ENCODE data around the gene NALCN.

DNA sequence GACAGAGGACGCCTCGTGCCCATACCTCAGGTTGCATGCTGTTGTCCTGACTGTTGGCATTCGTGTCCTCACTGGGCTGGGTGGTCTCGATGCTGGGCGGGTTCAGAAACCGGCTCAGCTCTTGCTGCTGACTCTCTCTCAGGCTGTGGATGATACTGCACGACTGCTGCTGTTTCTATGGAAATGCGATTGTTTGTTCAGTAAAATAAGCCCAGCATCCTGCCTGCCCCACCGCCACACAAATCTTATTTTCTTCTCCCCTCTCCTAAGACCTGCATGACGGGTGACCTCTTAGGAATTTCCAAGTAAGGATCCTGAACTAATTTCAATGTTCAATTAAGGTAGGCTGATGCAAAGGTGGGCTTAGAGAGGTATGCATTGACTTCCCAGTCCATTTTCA is 356.5 kb downstream of the NALCN start:
- TF ChIP-seq, protein P1, sequence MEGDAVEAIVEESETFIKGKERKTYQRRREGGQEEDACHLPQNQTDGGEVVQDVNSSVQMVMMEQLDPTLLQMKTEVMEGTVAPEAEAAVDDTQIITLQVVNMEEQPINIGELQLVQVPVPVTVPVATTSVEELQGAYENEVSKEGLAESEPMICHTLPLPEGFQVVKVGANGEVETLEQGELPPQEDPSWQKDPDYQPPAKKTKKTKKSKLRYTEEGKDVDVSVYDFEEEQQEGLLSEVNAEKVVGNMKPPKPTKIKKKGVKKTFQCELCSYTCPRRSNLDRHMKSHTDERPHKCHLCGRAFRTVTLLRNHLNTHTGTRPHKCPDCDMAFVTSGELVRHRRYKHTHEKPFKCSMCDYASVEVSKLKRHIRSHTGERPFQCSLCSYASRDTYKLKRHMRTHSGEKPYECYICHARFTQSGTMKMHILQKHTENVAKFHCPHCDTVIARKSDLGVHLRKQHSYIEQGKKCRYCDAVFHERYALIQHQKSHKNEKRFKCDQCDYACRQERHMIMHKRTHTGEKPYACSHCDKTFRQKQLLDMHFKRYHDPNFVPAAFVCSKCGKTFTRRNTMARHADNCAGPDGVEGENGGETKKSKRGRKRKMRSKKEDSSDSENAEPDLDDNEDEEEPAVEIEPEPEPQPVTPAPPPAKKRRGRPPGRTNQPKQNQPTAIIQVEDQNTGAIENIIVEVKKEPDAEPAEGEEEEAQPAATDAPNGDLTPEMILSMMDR (tag by site-specific recombination; IDR thresholded peaks at IDR 0.05): no peak
- no peak for TF ChIP-seq GLI4 (tag by site-specific recombination; IDR thresholded peaks at IDR 0.05)
- TF ChIP-seq, protein P2, sequence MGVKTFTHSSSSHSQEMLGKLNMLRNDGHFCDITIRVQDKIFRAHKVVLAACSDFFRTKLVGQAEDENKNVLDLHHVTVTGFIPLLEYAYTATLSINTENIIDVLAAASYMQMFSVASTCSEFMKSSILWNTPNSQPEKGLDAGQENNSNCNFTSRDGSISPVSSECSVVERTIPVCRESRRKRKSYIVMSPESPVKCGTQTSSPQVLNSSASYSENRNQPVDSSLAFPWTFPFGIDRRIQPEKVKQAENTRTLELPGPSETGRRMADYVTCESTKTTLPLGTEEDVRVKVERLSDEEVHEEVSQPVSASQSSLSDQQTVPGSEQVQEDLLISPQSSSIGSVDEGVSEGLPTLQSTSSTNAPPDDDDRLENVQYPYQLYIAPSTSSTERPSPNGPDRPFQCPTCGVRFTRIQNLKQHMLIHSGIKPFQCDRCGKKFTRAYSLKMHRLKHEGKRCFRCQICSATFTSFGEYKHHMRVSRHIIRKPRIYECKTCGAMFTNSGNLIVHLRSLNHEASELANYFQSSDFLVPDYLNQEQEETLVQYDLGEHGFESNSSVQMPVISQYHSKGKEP (tag by site-specific recombination; IDR thresholded peaks at IDR 0.05): no peak
- TF ChIP-seq, protein P3, sequence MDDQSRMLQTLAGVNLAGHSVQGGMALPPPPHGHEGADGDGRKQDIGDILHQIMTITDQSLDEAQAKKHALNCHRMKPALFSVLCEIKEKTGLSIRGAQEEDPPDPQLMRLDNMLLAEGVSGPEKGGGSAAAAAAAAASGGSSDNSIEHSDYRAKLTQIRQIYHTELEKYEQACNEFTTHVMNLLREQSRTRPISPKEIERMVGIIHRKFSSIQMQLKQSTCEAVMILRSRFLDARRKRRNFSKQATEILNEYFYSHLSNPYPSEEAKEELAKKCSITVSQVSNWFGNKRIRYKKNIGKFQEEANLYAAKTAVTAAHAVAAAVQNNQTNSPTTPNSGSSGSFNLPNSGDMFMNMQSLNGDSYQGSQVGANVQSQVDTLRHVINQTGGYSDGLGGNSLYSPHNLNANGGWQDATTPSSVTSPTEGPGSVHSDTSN (CRISPR knock-in tag; IDR thresholded peaks at IDR 0.05): no peak
- no peak for TF ChIP-seq ZNF155 (tag by site-specific recombination; IDR thresholded peaks at IDR 0.05)
- TF ChIP-seq BCL11A (tag by site-specific recombination; IDR thresholded peaks at IDR 0.05; ENCODE audit: low read depth): no peak
- TF ChIP-seq, protein P4, sequence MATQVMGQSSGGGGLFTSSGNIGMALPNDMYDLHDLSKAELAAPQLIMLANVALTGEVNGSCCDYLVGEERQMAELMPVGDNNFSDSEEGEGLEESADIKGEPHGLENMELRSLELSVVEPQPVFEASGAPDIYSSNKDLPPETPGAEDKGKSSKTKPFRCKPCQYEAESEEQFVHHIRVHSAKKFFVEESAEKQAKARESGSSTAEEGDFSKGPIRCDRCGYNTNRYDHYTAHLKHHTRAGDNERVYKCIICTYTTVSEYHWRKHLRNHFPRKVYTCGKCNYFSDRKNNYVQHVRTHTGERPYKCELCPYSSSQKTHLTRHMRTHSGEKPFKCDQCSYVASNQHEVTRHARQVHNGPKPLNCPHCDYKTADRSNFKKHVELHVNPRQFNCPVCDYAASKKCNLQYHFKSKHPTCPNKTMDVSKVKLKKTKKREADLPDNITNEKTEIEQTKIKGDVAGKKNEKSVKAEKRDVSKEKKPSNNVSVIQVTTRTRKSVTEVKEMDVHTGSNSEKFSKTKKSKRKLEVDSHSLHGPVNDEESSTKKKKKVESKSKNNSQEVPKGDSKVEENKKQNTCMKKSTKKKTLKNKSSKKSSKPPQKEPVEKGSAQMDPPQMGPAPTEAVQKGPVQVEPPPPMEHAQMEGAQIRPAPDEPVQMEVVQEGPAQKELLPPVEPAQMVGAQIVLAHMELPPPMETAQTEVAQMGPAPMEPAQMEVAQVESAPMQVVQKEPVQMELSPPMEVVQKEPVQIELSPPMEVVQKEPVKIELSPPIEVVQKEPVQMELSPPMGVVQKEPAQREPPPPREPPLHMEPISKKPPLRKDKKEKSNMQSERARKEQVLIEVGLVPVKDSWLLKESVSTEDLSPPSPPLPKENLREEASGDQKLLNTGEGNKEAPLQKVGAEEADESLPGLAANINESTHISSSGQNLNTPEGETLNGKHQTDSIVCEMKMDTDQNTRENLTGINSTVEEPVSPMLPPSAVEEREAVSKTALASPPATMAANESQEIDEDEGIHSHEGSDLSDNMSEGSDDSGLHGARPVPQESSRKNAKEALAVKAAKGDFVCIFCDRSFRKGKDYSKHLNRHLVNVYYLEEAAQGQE (tag by site-specific recombination; IDR thresholded peaks at IDR 0.05): no peak

All from HEK293 (cell line).